Subcutaneous abdominal adipose tissue (tissue), 5 donors: ENCODE results near the gene HECTD4.
A peak's percentile ranks its signal among the peaks of the same experiment; 100 is the strongest.
"Not testable (repeated sequence)": the region's sequence is repeated elsewhere in the genome, so short reads cannot be mapped to it uniquely, and the experiment has no call there.

Experiments
- H3K27ac ChIP-seq: one replicate; pipeline ENCODE4 v1.7.0; 2013; ENCODE audit warnings: low read depth, mild to moderate bottlenecking, inconsistent platforms, low read length, moderate library complexity
- H3K27me3 ChIP-seq, 5 donors: one replicate each; pipeline ENCODE4 v1.7.0; 2013; ENCODE audit warnings: low read length in 5 of 5, inconsistent platforms in 1 of 5; ENCODE audit not compliant: control insufficient read depth in 5 of 5, insufficient read depth in 4 of 5
- H3K36me3 ChIP-seq, 5 donors: one replicate each; pipeline ENCODE4 v1.7.0; 2013; ENCODE audit warnings: low read length in 5 of 5; ENCODE audit not compliant: control insufficient read depth in 5 of 5, insufficient read depth in 5 of 5
- H3K4me1 ChIP-seq, 5 donors: one replicate each; pipeline ENCODE4 v1.7.0; 2013; ENCODE audit warnings: low read length in 5 of 5, mild to moderate bottlenecking in 3 of 5, moderate library complexity in 1 of 5; ENCODE audit not compliant: control insufficient read depth in 5 of 5, insufficient read depth in 5 of 5
- H3K4me3 ChIP-seq, 5 donors: one replicate each; pipeline ENCODE4 v1.7.0; 2013; ENCODE audit warnings: low read length in 5 of 5, low read depth in 1 of 5
- H3K9ac ChIP-seq, 5 donors: one replicate each; pipeline ENCODE4 v1.7.0; 2013; ENCODE audit warnings: low read length in 5 of 5, mild to moderate bottlenecking in 4 of 5, moderate library complexity in 3 of 5
- H3K9me3 ChIP-seq, 5 donors: one replicate each; pipeline ENCODE4 v1.7.0; 2013; ENCODE audit warnings: low read length in 5 of 5; ENCODE audit not compliant: control insufficient read depth in 5 of 5
- donor health status: healthy.
- donor health status: healthy.
- donor health status: healthy.
- donor health status: healthy.
- donor health status: healthy.

The HECTD4 gene

GRCh38 chr12:112420740-112421139 is 38.5 kb upstream of the HECTD4 start:
- H3K36me3 ChIP-seq, result no peaks in the 10 kb centered on the region
- H3K4me1 ChIP-seq, result peaks cover 0 to 40% (median 33%) of the 10 kb centered on the region in 5 donors
- H3K4me3 ChIP-seq, result no peak overlapping the region
- peak overlapping the region in 1 of 5 donors; percentile 7 for H3K9ac ChIP-seq
- no peaks in the 10 kb centered on the region for H3K27me3 ChIP-seq
- H3K9me3 ChIP-seq, result no peaks in the 10 kb centered on the region
- H3K27ac ChIP-seq, result no peak overlapping the region

- Histone ChIP-seq H3K9me3 (no peaks in the 10 kb centered on the region), H3K27me3 (no peaks in the 10 kb centered on the region), H3K36me3 (no peaks in the 10 kb centered on the region), H3K4me3 (peak overlapping the region; percentile 78 to 95 (median 95)), H3K27ac (peak overlapping the region; percentile 95), H3K4me1 (peaks cover 0 to 40% (median 33%) of the 10 kb centered on the region in 5 donors), H3K9ac (peak overlapping the region; percentile 65 to 100 (median 85))
These were observed 37.3 kb upstream of the HECTD4 start for GRCh38 chr12:112419297-112420133.

GRCh38 chr12:112418608-112419296 is 36.5 kb upstream of the HECTD4 start, which contains the start of gene PTPN11:
PTPN11 (plus strand) TSS chr12:112418947; CDS start chr12:112419112, 165 bp downstream.
- H3K27me3 ChIP-seq, result no peaks in the 10 kb centered on the region
- peak within 1 kb of the TSS; percentile 78 to 95 (median 95) for H3K4me3 ChIP-seq
- H3K4me1 ChIP-seq, result peaks cover 0 to 40% (median 33%) of the 10 kb centered on the region in 5 donors
- no peaks in the 10 kb centered on the region for H3K36me3 ChIP-seq
- no peaks in the 10 kb centered on the region for H3K9me3 ChIP-seq
- H3K27ac ChIP-seq, result peak within 1 kb of the TSS; percentile 95
- H3K9ac ChIP-seq, result peak within 1 kb of the TSS; percentile 65 to 100 (median 85)

- no peaks in the 10 kb centered on the region for H3K27me3 ChIP-seq
- H3K4me3 ChIP-seq, result peak overlapping the region; percentile 78 to 95 (median 95)
- H3K36me3 ChIP-seq, result no peaks in the 10 kb centered on the region
- H3K4me1 ChIP-seq, result peaks cover 0 to 40% (median 33%) of the 10 kb centered on the region in 5 donors
- peak overlapping the region; percentile 95 for H3K27ac ChIP-seq
- H3K9me3 ChIP-seq, result no peaks in the 10 kb centered on the region
- peak overlapping the region in 4 of 5 donors; percentile 79 to 100 (median 90) for H3K9ac ChIP-seq
These were observed 36.0 kb upstream of the HECTD4 start for GRCh38 chr12:112418273-112418607.

- H3K4me1 ChIP-seq, result peaks cover 0 to 22% (median 17%) of the 10 kb centered on the region in 5 donors
- H3K4me3 ChIP-seq, H3K27me3 ChIP-seq, H3K9me3 ChIP-seq, H3K9ac ChIP-seq, H3K27ac ChIP-seq, H3K36me3 ChIP-seq: not testable (repeated sequence)
These were observed 33.2 kb upstream of the HECTD4 start for GRCh38 chr12:112415457-112415856.

GRCh38 chr12:112413855-112414625 is 31.8 kb upstream of the HECTD4 start:
- Histone ChIP-seq H3K4me3 (no peak overlapping the region), H3K4me1 (peaks cover 0 to 13% (median 7%) of the 10 kb centered on the region in 5 donors), H3K9me3 (no peaks in the 10 kb centered on the region), H3K27me3 (no peaks in the 10 kb centered on the region), H3K36me3 (no peaks in the 10 kb centered on the region), H3K9ac (no peak overlapping the region), H3K27ac (no peak overlapping the region)

- Histone ChIP-seq H3K27me3 (no peaks in the 10 kb centered on the region), H3K4me1 (peaks cover 0 to 21% (median 21%) of the 10 kb centered on the region in 5 donors), H3K9ac (no peak overlapping the region), H3K9me3 (no peaks in the 10 kb centered on the region), H3K4me3 (peak overlapping the region in 4 of 5 donors; percentile 98 to 100 (median 98)), H3K36me3 (peaks cover 24 to 33% (median 31%) of the 10 kb centered on the region in 5 donors), H3K27ac (peak overlapping the region; percentile 87)
These were observed 27.6 kb upstream of the HECTD4 start for GRCh38 chr12:112409906-112410244.

- H3K27me3 ChIP-seq, result no peaks in the 10 kb centered on the region
- peak within 1 kb of the TSS; percentile 98 to 100 (median 98) for H3K4me3 ChIP-seq
- peak within 1 kb of the TSS; percentile 87 for H3K27ac ChIP-seq
- peak within 1 kb of the TSS; percentile 87 to 98 (median 93) for H3K9ac ChIP-seq
- peaks cover 27 to 39% (median 37%) of the 10 kb centered on the region in 5 donors for H3K36me3 ChIP-seq
- peaks cover 0 to 21% (median 21%) of the 10 kb centered on the region in 5 donors for H3K4me1 ChIP-seq
- no peaks in the 10 kb centered on the region for H3K9me3 ChIP-seq
These were observed 27.1 kb upstream of the HECTD4 start, which contains the start of gene RPL6 for GRCh38 chr12:112409064-112409905. RPL6 (minus strand) TSS chr12:112409605; CDS start chr12:112408656, 949 bp downstream.

- H3K36me3 ChIP-seq, result peaks cover 27 to 41% (median 41%) of the 10 kb centered on the region in 5 donors
These were observed 26.4 kb upstream of the HECTD4 start for GRCh38 chr12:112408621-112409020.

More at GRCh38 chr12:112408621-112409020, 26.4 kb upstream of the HECTD4 start:
- Histone ChIP-seq H3K27ac (peak overlapping the region; percentile 87), H3K27me3 (no peaks in the 10 kb centered on the region), H3K9ac (peak overlapping the region; percentile 87 to 98 (median 93)), H3K4me3 (peak overlapping the region; percentile 98 to 100 (median 98)), H3K4me1 (peaks cover 0 to 21% (median 21%) of the 10 kb centered on the region in 5 donors), H3K9me3 (no peaks in the 10 kb centered on the region)
